H1 (cell line): ENCODE measurements around the gene MBNL1. TPM values are rescaled to one million over a fixed set of nuclear protein-coding genes. Genes with fewer than 3 reads are reported as not detected.

Experiments
- BRCA1 ChIP-seq: IDR thresholded peaks from 2 replicates; pipeline ENCODE4 v1.6.1; 2012; ENCODE audit warnings: low read depth, low read length, improper control_type of control experiment
- CTBP2 ChIP-seq: IDR thresholded peaks from 2 replicates; pipeline ENCODE4 v1.7.0; 2011; ENCODE audit warnings: borderline replicate concordance, mild to moderate bottlenecking, moderate library complexity, mixed read lengths, low read length; ENCODE audit not compliant: insufficient read depth, insufficient read length
- MAFK ChIP-seq: IDR thresholded peaks from 2 replicates; pipeline ENCODE4 v1.6.1; 2012; ENCODE audit warnings: low read depth, mild to moderate bottlenecking, improper control_type of control experiment, low read length
- RFX5 ChIP-seq: IDR thresholded peaks from 2 replicates; pipeline ENCODE4 v1.6.1; 2011; ENCODE audit warnings: low read depth, low read length, improper control_type of control experiment, borderline replicate concordance
- polyA plus RNA-seq, 7 experiments: library from polyadenylated mRNA; depleted of rRNA in 3 of 7; stranded (reverse) in 5 of 7; unstranded in 2 of 7; fragments of >200 nt in 5 of 7; fragments of 200-250 nt in 2 of 7; gene quantifications; 1 replicate in 5 of 7; 2 replicates in 1 of 7; 4 replicates in 1 of 7; pipeline versions ENCODE4 v1.2.1 to v1.2.3, GENCODE V29; 2011 to 2013; ENCODE audit warnings: missing spikeins in 2 of 7, mixed read lengths in 2 of 7
- total RNA-seq: library from RNA; stranded (reverse); fragmentation: NEBNext Ultra II Directional; extraction: Animal tissue kit (Norgen Biotek cat#: 25700); gene quantifications from 2 replicates; pipeline ENCODE4 v1.2.1, GENCODE V29; 2021
- TF ChIP-seq, protein P1 (sequence below), 3 experiments: IDR thresholded peaks; 1 replicate in 2 of 3; 2 replicates in 1 of 3; pipeline versions ENCODE4 v1.5.1 to v1.6.1; 2011; ENCODE audit warnings: low read length in 3 of 3, mild to moderate bottlenecking in 3 of 3, inconsistent platforms in 2 of 3, low read depth in 1 of 3, moderate library complexity in 1 of 3; ENCODE audit not compliant: insufficient read depth in 1 of 3; ENCODE audit errors: control extremely low read depth in 1 of 3
- TF ChIP-seq, protein P2 (sequence below): IDR thresholded peaks from 2 replicates; pipeline ENCODE4 v1.6.1; 2012; ENCODE audit warnings: inconsistent platforms

The MBNL1 gene
- total and polyA plus RNA-seq, 2 of the 8 experiments (the other 6 are each of a cell fraction or from before 2014, with no cell fraction given): 5.0 to 16.4 TPM

DNA sequence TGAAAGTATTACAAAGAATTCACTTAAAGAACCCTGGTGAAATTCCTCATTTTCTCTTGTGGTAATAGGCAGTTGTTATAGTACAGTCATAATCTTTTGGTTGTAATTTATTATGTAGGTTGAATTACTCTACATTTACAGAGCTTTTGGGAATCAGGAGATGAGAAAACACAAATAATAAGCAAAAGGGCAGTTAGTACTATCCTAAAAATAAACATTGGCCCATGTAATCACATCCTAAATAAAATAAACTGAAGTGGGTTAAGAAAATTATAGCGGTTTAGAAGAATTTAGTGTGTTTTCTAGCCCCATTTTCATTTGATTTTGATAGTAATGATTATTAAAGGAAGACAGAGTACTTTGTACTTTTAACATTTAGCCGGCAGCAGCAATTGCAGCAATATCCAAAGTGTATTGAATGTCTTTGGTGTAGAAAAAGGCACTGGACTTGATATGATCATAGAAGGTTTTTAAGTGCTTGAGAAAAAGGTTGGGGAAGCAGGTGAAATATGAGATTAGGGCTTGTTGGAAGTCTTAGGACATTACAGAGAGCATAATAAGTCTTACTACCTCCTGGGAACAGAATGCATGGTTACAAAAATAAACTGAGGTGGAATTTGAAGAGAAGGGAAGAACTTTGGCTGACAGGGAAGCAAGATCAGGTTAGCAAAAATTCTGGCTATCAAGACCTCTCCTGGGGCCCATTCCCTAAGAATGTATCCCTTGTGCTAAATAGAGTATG, 79.9 kb downstream of the MBNL1 start (continued):
- TF ChIP-seq, protein P1, sequence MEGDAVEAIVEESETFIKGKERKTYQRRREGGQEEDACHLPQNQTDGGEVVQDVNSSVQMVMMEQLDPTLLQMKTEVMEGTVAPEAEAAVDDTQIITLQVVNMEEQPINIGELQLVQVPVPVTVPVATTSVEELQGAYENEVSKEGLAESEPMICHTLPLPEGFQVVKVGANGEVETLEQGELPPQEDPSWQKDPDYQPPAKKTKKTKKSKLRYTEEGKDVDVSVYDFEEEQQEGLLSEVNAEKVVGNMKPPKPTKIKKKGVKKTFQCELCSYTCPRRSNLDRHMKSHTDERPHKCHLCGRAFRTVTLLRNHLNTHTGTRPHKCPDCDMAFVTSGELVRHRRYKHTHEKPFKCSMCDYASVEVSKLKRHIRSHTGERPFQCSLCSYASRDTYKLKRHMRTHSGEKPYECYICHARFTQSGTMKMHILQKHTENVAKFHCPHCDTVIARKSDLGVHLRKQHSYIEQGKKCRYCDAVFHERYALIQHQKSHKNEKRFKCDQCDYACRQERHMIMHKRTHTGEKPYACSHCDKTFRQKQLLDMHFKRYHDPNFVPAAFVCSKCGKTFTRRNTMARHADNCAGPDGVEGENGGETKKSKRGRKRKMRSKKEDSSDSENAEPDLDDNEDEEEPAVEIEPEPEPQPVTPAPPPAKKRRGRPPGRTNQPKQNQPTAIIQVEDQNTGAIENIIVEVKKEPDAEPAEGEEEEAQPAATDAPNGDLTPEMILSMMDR (IDR thresholded peaks at IDR 0.05; ENCODE audit: control extremely low read depth in 1 of 3, insufficient read depth in 1 of 3, low read depth in 1 of 3, low read length in 3 of 3): no peak
- TF ChIP-seq RFX5 (no peak), MAFK (no peak), CTBP2 (no peak), BRCA1 (no peak)
- TF ChIP-seq, protein P2, sequence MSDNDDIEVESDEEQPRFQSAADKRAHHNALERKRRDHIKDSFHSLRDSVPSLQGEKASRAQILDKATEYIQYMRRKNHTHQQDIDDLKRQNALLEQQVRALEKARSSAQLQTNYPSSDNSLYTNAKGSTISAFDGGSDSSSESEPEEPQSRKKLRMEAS: no peak
